Psoas muscle (tissue), 8 donors: Measurements from ENCODE around the gene CHMP5. TPM values are rescaled to one million over a fixed set of nuclear protein-coding genes. Genes with fewer than 3 reads are reported as not detected.

ENCODE experiments used
- ATAC-seq, 4 donors: fragments of 200-7000 bp; cut with Tn5 transposase; one replicate each; pipeline ENCODE4 v1.9.1; 2020; ENCODE audit warnings: moderate library complexity in 3 of 4, mild to moderate bottlenecking in 2 of 4
- DNase-seq, 2 donors: peaks; one replicate each; pipeline ENCODE4 v3.0.0-alpha.2; 2020
- H3K27ac ChIP-seq: fragments of 200-600 bp; one replicate; pipeline ENCODE4 v1.8.0; 2022
- H3K27me3 ChIP-seq, 3 donors: fragments of 200-600 bp in 1 of 3; one replicate each; pipeline versions ENCODE4 v1.6.1 to v1.8.0; 2013 to 2022; ENCODE audit warnings: low read length in 2 of 3, mild to moderate bottlenecking in 2 of 3, moderate library complexity in 1 of 3; ENCODE audit not compliant: insufficient read depth in 3 of 3
- H3K36me3 ChIP-seq, 2 donors: fragments of 200-600 bp in 1 of 2; one replicate each; pipeline versions ENCODE4 v1.6.1 to v1.8.0; 2013 to 2022; ENCODE audit warnings: low read depth in 1 of 2, mild to moderate bottlenecking in 1 of 2, moderate library complexity in 1 of 2; ENCODE audit not compliant: insufficient read depth in 1 of 2
- H3K4me1 ChIP-seq: fragments of 200-600 bp; one replicate; pipeline ENCODE4 v1.8.0; 2022
- H3K4me3 ChIP-seq: fragments of 200-600 bp; one replicate; pipeline ENCODE4 v1.8.0; 2022; ENCODE audit warnings: mild to moderate bottlenecking
- H3K9me3 ChIP-seq: fragments of 200-600 bp; one replicate; pipeline ENCODE4 v1.8.0; 2022
- WGBS, 3 donors: extraction: QIAGEN DNeasy Blood & Tissue Kit; methylation state at CpG; one replicate each; pipeline versions ENCODE4 v1.1.6 to v1.1.7; 2013; 5-methylcytosine and 5-hydroxymethylcytosine counted together
- intact Hi-C, 2 donors: fragments of 100-400 bp; cut with DNase I; formaldehyde crosslinking; loops; one replicate each; pipeline versions ENCODE4 v1.11.0 to v1.14.2; 2022
- polyA plus RNA-seq, 3 donors: library from polyadenylated mRNA; stranded (reverse); fragments of 200-250 nt; gene quantifications; one replicate each; pipeline ENCODE4 v1.2.3, GENCODE V29; 2013
- total RNA-seq, 4 donors: library from RNA; stranded (reverse); fragmentation: NEBNext Ultra II Directional in 2 of 4; extraction: Animal tissue kit (Norgen Biotek cat#: 25700) in 2 of 4; gene quantifications; one replicate each; pipeline versions ENCODE4 v1.2.1 to v1.2.4, GENCODE V29; 2021 to 2023
- TF ChIP-seq, protein P1 (sequence below): fragments of 200-600 bp; IDR thresholded peaks from one replicate; pipeline ENCODE4 v1.8.0; 2022; ENCODE audit warnings: antibody characterized with exemption
- donor health status: healthy with polysubstance abuse.
- donor health status: DM: no; HTN: no; CAD: no; lungs with moderate emphysema.
- donor health status: Bipolar disorder and iron deficiency.
- donor health status: healthy.
- donor health status: DM: yes; HTN: yes; CAD: no.
- donor health status: DM: no; HTN: no; CAD: no.
- donor health status: DM: no; HTN: no; CAD: no.
- donor health status: DM: yes; HTN: yes; CAD: no.

Gene CHMP5
- total and polyA plus RNA-seq, 7 donors, result 28.7 to 80.4 (median 38.3) TPM

GRCh38 chr9:33300546-33300945, 35.7 kb downstream of the CHMP5 start:
- TF ChIP-seq, protein P1, sequence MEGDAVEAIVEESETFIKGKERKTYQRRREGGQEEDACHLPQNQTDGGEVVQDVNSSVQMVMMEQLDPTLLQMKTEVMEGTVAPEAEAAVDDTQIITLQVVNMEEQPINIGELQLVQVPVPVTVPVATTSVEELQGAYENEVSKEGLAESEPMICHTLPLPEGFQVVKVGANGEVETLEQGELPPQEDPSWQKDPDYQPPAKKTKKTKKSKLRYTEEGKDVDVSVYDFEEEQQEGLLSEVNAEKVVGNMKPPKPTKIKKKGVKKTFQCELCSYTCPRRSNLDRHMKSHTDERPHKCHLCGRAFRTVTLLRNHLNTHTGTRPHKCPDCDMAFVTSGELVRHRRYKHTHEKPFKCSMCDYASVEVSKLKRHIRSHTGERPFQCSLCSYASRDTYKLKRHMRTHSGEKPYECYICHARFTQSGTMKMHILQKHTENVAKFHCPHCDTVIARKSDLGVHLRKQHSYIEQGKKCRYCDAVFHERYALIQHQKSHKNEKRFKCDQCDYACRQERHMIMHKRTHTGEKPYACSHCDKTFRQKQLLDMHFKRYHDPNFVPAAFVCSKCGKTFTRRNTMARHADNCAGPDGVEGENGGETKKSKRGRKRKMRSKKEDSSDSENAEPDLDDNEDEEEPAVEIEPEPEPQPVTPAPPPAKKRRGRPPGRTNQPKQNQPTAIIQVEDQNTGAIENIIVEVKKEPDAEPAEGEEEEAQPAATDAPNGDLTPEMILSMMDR, result no peak
- H3K4me3 ChIP-seq, result peak overlapping the region; percentile 9
- WGBS, 3 donors, result 41 to 58% (median 45%) methylated on average over 2 of the region's 2 CpGs
- no peaks in the 10 kb centered on the region for H3K9me3 ChIP-seq
- intact Hi-C loops, result no loop called here
- ATAC-seq (peak; percentile 86 to 93 (median 89)), DNase-seq (peak in 1 of 2 donors; percentile 22)
- peak overlapping the region; percentile 81 for H3K27ac ChIP-seq
- no peaks in the 10 kb centered on the region for H3K27me3 ChIP-seq
- H3K4me1 ChIP-seq, result peaks cover 59% of the 10 kb centered on the region
- H3K36me3 ChIP-seq, result peaks cover 27 to 93% of the 10 kb centered on the region in 2 donors

DNA sequence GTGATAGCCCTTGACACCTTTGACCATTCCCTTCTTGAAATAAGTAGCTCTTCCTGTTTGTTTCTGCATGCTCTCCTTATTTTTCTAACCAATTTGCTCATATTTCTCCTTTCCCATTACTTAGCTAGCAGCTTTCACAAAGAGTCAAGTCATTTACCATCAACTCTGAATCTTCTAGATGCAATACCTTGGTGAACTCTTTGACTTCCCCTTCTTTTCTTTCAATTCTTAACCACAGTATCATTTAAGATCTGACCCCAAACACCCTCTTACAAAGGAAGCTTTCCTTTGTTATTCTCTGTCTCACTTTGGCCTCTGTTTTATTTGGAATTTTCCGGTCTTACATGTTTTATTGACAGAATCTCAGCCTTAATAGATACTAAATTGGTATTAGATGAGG, 39.5 kb downstream of the CHMP5 start:
- H3K4me1 ChIP-seq, result peaks cover 23% of the 10 kb centered on the region
- H3K36me3 ChIP-seq, result peaks cover 35 to 93% of the 10 kb centered on the region in 2 donors
- WGBS, 3 donors, result 96 to 98% (median 96%) methylated on average over 1 of the region's 1 CpG
- no peak overlapping the region for H3K27ac ChIP-seq
- no peak for ATAC-seq
- TF ChIP-seq, protein P1, result no peak
- no peaks in the 10 kb centered on the region for H3K27me3 ChIP-seq
- DNase-seq, result no peak
- H3K9me3 ChIP-seq, result no peaks in the 10 kb centered on the region
- intact Hi-C loops, result no loop called here
- H3K4me3 ChIP-seq, result no peak overlapping the region

GRCh38 chr9:33306037-33306436, 41.2 kb downstream of the CHMP5 start:
- Histone ChIP-seq H3K27ac (peak overlapping the region; percentile 65), H3K27me3 (no peaks in the 10 kb centered on the region), H3K4me3 (no peak overlapping the region), H3K36me3 (peaks cover 33 to 100% of the 10 kb centered on the region in 2 donors), H3K9me3 (no peaks in the 10 kb centered on the region), H3K4me1 (peaks cover 8% of the 10 kb centered on the region)
- TF ChIP-seq, protein P1, result no peak
- DNase-seq (no peak), ATAC-seq (peak; percentile 64 to 75 (median 74))
- whole genome bisulfite sequencing, 3 donors, result 67 to 77% (median 75%) methylated on average over 3 of the region's 3 CpGs
- intact Hi-C loops, result no loop called here

- TF ChIP-seq, protein P1, result no peak
- Histone ChIP-seq H3K4me3 (no peak overlapping the region), H3K27ac (no peak overlapping the region), H3K9me3 (no peaks in the 10 kb centered on the region), H3K36me3 (peaks cover 37 to 100% of the 10 kb centered on the region in 2 donors), H3K27me3 (no peaks in the 10 kb centered on the region), H3K4me1 (peaks cover 3% of the 10 kb centered on the region)
- intact Hi-C loops, result no loop called here
- no peak for ATAC-seq
- no peak for DNase-seq
- 82 to 95% (median 84%) methylated on average over 1 of the region's 1 CpG for WGBS, 3 donors
Observed at GRCh38 chr9:33307067-33307466, 42.2 kb downstream of the CHMP5 start.

- Histone ChIP-seq H3K36me3 (peaks cover 36 to 100% of the 10 kb centered on the region in 2 donors), H3K4me1 (peaks cover 3% of the 10 kb centered on the region), H3K27ac (no peak overlapping the region), H3K9me3 (no peaks in the 10 kb centered on the region), H3K27me3 (no peaks in the 10 kb centered on the region), H3K4me3 (no peak overlapping the region)
- ATAC-seq (no peak), DNase-seq (no peak)
- intact Hi-C loops, result no loop called here
- 88 to 98% (median 90%) methylated on average over 1 of the region's 1 CpG for WGBS, 3 donors
- TF ChIP-seq, protein P1, result no peak
Observed at GRCh38 chr9:33309903-33310302, 45.1 kb downstream of the CHMP5 start.
